GM12878 (cell line): ENCODE results near the gene PATL2. TPM values are rescaled to one million over a fixed set of nuclear protein-coding genes. Genes with fewer than 3 reads are reported as not detected.

ENCODE experiments used
- CUX1 ChIP-seq: IDR thresholded peaks from 2 replicates; pipeline ENCODE4 v1.6.1; 2012; ENCODE audit warnings: improper control_type of control experiment, low read depth, low read length; ENCODE audit not compliant: insufficient replicate concordance
- HDAC6 ChIP-seq: fragments of 200-600 bp; sonication (generic); IDR thresholded peaks from one replicate; pipeline ENCODE4 v1.8.0; 2017; ENCODE audit warnings: antibody characterized with exemption; ENCODE audit not compliant: unreplicated experiment
- IRF4 ChIP-seq: IDR thresholded peaks from 2 replicates; pipeline ENCODE4 v1.6.1; 2011; ENCODE audit warnings: low read depth, low read length
- NFYB ChIP-seq: IDR thresholded peaks from 2 replicates; pipeline ENCODE4 v1.6.1; 2011; ENCODE audit warnings: low read depth, mild to moderate bottlenecking, low read length, improper control_type of control experiment, moderate library complexity; ENCODE audit not compliant: insufficient read depth
- RAD21 ChIP-seq: IDR thresholded peaks from 2 replicates; pipeline ENCODE4 v1.6.1; 2011; ENCODE audit warnings: mild to moderate bottlenecking, low read depth, low read length, moderate library complexity; ENCODE audit not compliant: insufficient read depth
- SMC3 ChIP-seq: IDR thresholded peaks from 2 replicates; pipeline ENCODE4 v1.6.1; 2011; ENCODE audit warnings: low read length, improper control_type of control experiment, borderline replicate concordance
- polyA plus RNA-seq, 11 experiments: library from polyadenylated mRNA; depleted of rRNA in 4 of 11; unstranded in 6 of 11; stranded (reverse) in 5 of 11; fragments of >200 nt; fragmentation: Nextera tagmentation in 4 of 11; fragmentation: Illumina TruSeq in 1 of 11; extraction: Ambion mirVana in 4 of 11; extraction: Trizol in 1 of 11; gene quantifications; 1 replicate in 1 of 11; 2 replicates in 10 of 11; pipeline versions ENCODE4 v1.2.1 to v1.2.3, GENCODE V29; 2011 to 2016; ENCODE audit warnings: inconsistent platforms in 2 of 11, missing spikeins in 2 of 11, low read depth in 1 of 11
- total RNA-seq, 4 experiments: library from RNA; depleted of rRNA in 3 of 4; stranded (reverse); fragments of >200 nt in 3 of 4; fragmentation: Illumina TruSeq in 1 of 4; extraction: Trizol in 1 of 4; gene quantifications; 2 replicates each; pipeline versions ENCODE4 v1.2.1 to v1.2.3, GENCODE V29; 2013 to 2021
- TF ChIP-seq, protein P1 (sequence below): fragments of 450-650 bp; IDR thresholded peaks from 2 replicates; pipeline ENCODE4 v1.6.1; 2017; ENCODE audit warnings: low read depth, mild to moderate bottlenecking, moderate library complexity
- TF ChIP-seq, protein P2 (sequence below): fragments of 450-650 bp; IDR thresholded peaks from 2 replicates; pipeline ENCODE4 v1.6.1; 2017; ENCODE audit warnings: mild to moderate bottlenecking, low read depth, inconsistent platforms; ENCODE audit not compliant: poor library complexity, severe bottlenecking

PATL2 gene
- total and polyA plus RNA-seq, 10 of the 15 experiments (the other 5 are each of a cell fraction or from before 2014, with no cell fraction given): 4.2 to 16.2 (median 12.1) TPM

- TF ChIP-seq, protein P1, sequence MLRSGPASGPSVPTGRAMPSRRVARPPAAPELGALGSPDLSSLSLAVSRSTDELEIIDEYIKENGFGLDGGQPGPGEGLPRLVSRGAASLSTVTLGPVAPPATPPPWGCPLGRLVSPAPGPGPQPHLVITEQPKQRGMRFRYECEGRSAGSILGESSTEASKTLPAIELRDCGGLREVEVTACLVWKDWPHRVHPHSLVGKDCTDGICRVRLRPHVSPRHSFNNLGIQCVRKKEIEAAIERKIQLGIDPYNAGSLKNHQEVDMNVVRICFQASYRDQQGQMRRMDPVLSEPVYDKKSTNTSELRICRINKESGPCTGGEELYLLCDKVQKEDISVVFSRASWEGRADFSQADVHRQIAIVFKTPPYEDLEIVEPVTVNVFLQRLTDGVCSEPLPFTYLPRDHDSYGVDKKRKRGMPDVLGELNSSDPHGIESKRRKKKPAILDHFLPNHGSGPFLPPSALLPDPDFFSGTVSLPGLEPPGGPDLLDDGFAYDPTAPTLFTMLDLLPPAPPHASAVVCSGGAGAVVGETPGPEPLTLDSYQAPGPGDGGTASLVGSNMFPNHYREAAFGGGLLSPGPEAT: 0 out of 2 replicates have a peak, but pooled peaks have one; percentile 27
- TF ChIP-seq, protein P2, sequence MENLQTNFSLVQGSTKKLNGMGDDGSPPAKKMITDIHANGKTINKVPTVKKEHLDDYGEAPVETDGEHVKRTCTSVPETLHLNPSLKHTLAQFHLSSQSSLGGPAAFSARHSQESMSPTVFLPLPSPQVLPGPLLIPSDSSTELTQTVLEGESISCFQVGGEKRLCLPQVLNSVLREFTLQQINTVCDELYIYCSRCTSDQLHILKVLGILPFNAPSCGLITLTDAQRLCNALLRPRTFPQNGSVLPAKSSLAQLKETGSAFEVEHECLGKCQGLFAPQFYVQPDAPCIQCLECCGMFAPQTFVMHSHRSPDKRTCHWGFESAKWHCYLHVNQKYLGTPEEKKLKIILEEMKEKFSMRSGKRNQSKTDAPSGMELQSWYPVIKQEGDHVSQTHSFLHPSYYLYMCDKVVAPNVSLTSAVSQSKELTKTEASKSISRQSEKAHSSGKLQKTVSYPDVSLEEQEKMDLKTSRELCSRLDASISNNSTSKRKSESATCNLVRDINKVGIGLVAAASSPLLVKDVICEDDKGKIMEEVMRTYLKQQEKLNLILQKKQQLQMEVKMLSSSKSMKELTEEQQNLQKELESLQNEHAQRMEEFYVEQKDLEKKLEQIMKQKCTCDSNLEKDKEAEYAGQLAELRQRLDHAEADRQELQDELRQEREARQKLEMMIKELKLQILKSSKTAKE: peak; percentile 22
- TF ChIP-seq NFYB: no peak
- no peak for TF ChIP-seq CUX1
- no peak for TF ChIP-seq HDAC6
- TF ChIP-seq SMC3: peak; percentile 73
- no peak for TF ChIP-seq IRF4
- TF ChIP-seq RAD21: peak; percentile 87
- TF ChIP-seq, all 136 proteins: peak for 8
Observed at GRCh38 chr15:44738340-44738984, 27.3 kb upstream of the PATL2 start (continued).
